ENCODE data around the gene GRB10.

DNA sequence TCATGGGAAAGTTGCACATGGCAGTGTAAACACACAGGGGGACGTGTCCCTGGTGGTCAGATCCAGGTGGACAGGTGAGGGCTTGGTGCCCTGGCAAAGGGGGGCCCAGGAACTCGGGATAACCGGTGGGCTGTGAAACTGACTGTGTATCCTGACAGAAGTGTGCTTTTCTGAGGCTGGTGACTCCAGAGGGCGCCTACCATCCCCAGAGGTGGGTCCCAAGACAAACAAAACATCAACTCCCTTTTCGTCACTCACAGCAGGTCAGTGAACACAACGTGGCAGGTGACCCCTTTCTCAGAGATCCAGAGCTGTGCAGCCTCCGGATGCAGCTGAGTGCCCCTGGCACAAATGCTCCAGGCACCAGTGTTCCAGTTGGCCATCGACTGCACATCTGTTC, 161.5 kb downstream of the GRB10 start:
- TF ChIP-seq, protein P1, sequence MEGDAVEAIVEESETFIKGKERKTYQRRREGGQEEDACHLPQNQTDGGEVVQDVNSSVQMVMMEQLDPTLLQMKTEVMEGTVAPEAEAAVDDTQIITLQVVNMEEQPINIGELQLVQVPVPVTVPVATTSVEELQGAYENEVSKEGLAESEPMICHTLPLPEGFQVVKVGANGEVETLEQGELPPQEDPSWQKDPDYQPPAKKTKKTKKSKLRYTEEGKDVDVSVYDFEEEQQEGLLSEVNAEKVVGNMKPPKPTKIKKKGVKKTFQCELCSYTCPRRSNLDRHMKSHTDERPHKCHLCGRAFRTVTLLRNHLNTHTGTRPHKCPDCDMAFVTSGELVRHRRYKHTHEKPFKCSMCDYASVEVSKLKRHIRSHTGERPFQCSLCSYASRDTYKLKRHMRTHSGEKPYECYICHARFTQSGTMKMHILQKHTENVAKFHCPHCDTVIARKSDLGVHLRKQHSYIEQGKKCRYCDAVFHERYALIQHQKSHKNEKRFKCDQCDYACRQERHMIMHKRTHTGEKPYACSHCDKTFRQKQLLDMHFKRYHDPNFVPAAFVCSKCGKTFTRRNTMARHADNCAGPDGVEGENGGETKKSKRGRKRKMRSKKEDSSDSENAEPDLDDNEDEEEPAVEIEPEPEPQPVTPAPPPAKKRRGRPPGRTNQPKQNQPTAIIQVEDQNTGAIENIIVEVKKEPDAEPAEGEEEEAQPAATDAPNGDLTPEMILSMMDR (IDR thresholded peaks at IDR 0.05; ENCODE audit: low read depth, low read length), result no peak
- TF ChIP-seq EZH2phosphoT487 (IDR thresholded peaks at IDR 0.05; ENCODE audit: low read depth), result no peak
